Measurements from ENCODE around the gene COX4I1. TPM values are rescaled to one million over a fixed set of nuclear protein-coding genes. Genes with fewer than 3 reads are reported as not detected.

Gene COX4I1
- total and polyA plus RNA-seq, 2 of the 8 experiments (the other 6 are each of a cell fraction or from before 2014, with no cell fraction given) = 507 to 707 TPM

DNA sequence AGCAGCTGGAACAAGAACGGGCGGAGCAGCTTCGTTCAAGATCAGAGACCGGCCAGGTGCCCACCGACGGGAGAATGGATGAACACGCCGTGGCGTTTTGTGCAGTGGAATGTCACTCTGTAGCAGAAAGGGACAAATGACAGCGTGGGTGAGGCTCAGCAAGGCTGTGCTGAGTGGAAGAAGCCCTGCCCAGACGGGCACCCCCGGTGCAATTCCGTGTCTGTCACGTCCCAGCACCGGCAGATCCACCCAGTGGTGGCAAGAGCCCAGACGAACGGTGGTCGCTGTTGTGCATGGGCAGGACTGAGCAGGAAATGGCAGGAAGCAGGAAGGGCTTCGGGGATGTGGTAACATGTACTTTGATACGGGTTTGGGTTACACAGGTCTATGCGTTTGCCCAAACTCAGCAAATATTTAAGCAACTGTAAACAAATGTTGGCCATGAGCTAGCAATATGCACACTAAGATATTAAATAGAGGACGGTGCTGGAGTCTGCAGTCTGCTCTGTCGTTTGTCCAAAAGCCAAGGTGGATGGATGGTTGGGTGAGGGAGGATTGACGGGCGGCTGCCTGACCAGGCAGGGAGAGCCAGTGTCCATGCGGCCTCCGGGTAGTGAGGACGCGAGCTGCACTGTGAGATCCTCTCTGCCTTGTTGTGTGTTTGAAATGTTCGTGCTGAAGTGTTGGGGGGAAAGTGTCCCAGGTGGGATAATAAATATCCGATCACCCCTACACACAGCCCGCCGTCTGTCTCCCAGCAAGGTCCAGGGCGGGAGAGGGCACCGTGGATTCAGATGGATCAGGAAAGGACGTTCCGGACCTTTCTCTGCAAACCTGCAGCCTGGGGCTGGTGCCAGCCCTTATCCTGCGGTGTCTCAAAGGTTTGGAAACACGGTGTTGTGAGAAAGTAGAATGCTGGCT lies 48.4 kb downstream of the COX4I1 start:
- no peak for DNase-seq (ENCODE audit: low read depth in 1 of 2, low spot score in 2 of 2)
- CTCF ChIA-PET (ENCODE audit: partially characterized antibody) = interaction anchor here (0.6 to 3.6 kb wide), 11 partner anchors 13 to 492 kb away, joined by 3 to 26 read pairs (median 3); no protein-coding TSS in a partner anchor

More for the DNA sequence above, 48.4 kb downstream of the COX4I1 start:
- H3K56ac ChIP-seq (replicated peaks; ENCODE audit: insufficient read length, low read depth, low read length) = no peak overlapping the region
- no peaks in the 10 kb centered on the region; a peak in 1 of 7 replicates for H3K27me3 ChIP-seq (replicated peaks in 1 of 4; ENCODE audit: control insufficient read depth in 3 of 4, extremely low read depth in 1 of 4, insufficient read depth in 3 of 4, low read length in 3 of 4)
- H3K14ac ChIP-seq (ENCODE audit: insufficient read length) = no peak overlapping the region
- H2BK20ac ChIP-seq (ENCODE audit: low read length) = no peak overlapping the region
- no peak overlapping the region for H2BK12ac ChIP-seq (ENCODE audit: low read depth, low read length)
- H3K9me3 ChIP-seq (ENCODE audit: insufficient read depth in 2 of 2, low read depth in 1 of 2, low read length in 1 of 2) = no peaks in the 10 kb centered on the region
- H3K27ac ChIP-seq (ENCODE audit: low read depth, low read length) = no peak overlapping the region
- H3K4me1 ChIP-seq (replicated peaks in 1 of 4; ENCODE audit: control insufficient read depth in 3 of 4, insufficient read depth in 4 of 4, low read length in 3 of 4) = no peaks in the 10 kb centered on the region
- H4K20me1 ChIP-seq (replicated peaks in 1 of 2; ENCODE audit: control insufficient read depth in 1 of 2, insufficient read depth in 2 of 2, low read length in 2 of 2) = no peaks in the 10 kb centered on the region
- no peak for FAIRE-seq
- 85% methylated on average over 38 of the region's 39 CpGs; no CpG with 5 or more reads in 1 of the 2 experiments for WGBS, 2 experiments (ENCODE audit: extremely low coverage in 1 of 2, insufficient coverage in 1 of 2, insufficient read length in 1 of 2, insufficient replicate concordance in 2 of 2, low coverage in 1 of 2, low lambda C conversion rate in 2 of 2, missing lambda C conversion rate in 1 of 2)
- H2BK5ac ChIP-seq (ENCODE audit: low read depth, low read length) = no peak overlapping the region; the same call in 1 of the 2 replicates
- no peak overlapping the region for H4K8ac ChIP-seq (ENCODE audit: extremely low read depth, insufficient read depth, low read length)
- POLR2A ChIA-PET (ENCODE audit: partially characterized antibody) = interaction anchor here (0.6 kb wide), 2 partner anchors 35 to 71 kb away, joined by 3 read pairs; no protein-coding TSS in a partner anchor
- H2AFZ ChIP-seq (ENCODE audit: low read length) = no peak overlapping the region
- H3K4me2 ChIP-seq (ENCODE audit: insufficient read depth in 1 of 2, low read depth in 2 of 2, low read length in 2 of 2) = no peak overlapping the region
- H3K36me3 ChIP-seq (ENCODE audit: control insufficient read depth in 2 of 4, insufficient read depth in 4 of 4, low read length in 3 of 4) = no peaks in the 10 kb centered on the region
- no peak overlapping the region for H2BK120ac ChIP-seq (replicated peaks; ENCODE audit: low read depth, low read length)
- no peak overlapping the region for H3K18ac ChIP-seq (ENCODE audit: extremely low read depth, low read length)
- no peak overlapping the region for H2BK15ac ChIP-seq (ENCODE audit: low read length)
- no peak overlapping the region for H4K91ac ChIP-seq (replicated peaks; ENCODE audit: insufficient read length, low read length)
- no peak overlapping the region for H3K23ac ChIP-seq (ENCODE audit: insufficient read length)
- TF ChIP-seq ASH2L (IDR thresholded peaks at IDR 0.05; ENCODE audit: low read length) (no peak), GTF2F1 (IDR thresholded peaks at IDR 0.05; ENCODE audit: borderline replicate concordance, low read depth, low read length) (no peak), NANOG (IDR thresholded peaks at IDR 0.05; ENCODE audit: insufficient read depth, low read depth, low read length, poor library complexity, severe bottlenecking) (no peak), MAFK (IDR thresholded peaks at IDR 0.05; ENCODE audit: low read depth, low read length) (no peak), EGR1 (IDR thresholded peaks at IDR 0.05; ENCODE audit: borderline replicate concordance, low read depth, low read length) (no peak), BRCA1 (IDR thresholded peaks at IDR 0.05; ENCODE audit: low read depth, low read length) (no peak), SIN3A (conservative IDR thresholded peaks at IDR 0.05 in 1 of 2, IDR thresholded peaks at IDR 0.05 in 1 of 2; ENCODE audit: low read depth in 1 of 2, low read length in 2 of 2) (no peak), TAF1 (IDR thresholded peaks at IDR 0.05; ENCODE audit: low read depth, low read length) (no peak)
- TF ChIP-seq, protein P1, sequence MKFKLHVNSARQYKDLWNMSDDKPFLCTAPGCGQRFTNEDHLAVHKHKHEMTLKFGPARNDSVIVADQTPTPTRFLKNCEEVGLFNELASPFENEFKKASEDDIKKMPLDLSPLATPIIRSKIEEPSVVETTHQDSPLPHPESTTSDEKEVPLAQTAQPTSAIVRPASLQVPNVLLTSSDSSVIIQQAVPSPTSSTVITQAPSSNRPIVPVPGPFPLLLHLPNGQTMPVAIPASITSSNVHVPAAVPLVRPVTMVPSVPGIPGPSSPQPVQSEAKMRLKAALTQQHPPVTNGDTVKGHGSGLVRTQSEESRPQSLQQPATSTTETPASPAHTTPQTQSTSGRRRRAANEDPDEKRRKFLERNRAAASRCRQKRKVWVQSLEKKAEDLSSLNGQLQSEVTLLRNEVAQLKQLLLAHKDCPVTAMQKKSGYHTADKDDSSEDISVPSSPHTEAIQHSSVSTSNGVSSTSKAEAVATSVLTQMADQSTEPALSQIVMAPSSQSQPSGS (IDR thresholded peaks at IDR 0.05; ENCODE audit: low read length) = no peak
- H3K23me2 ChIP-seq (ENCODE audit: low read depth, low read length) = no peaks in the 10 kb centered on the region; the same call in 1 of the 2 replicates
- no peak overlapping the region for H4K5ac ChIP-seq (ENCODE audit: insufficient read length, low read depth, low read length)
- no peak overlapping the region for H3K4ac ChIP-seq (replicated peaks; ENCODE audit: insufficient read length, low read depth, low read length)
- no peaks in the 10 kb centered on the region for H3K79me1 ChIP-seq (ENCODE audit: low read depth, low read length)
- H3K79me2 ChIP-seq (ENCODE audit: control insufficient read depth in 1 of 2, insufficient read depth in 2 of 2, low read length in 2 of 2) = no peaks in the 10 kb centered on the region
- no peak overlapping the region for H3K9ac ChIP-seq (replicated peaks in 1 of 4; ENCODE audit: extremely low read depth in 1 of 4, low read depth in 3 of 4, low read length in 3 of 4)
- H3K4me3 ChIP-seq (ENCODE audit: extremely low read depth in 1 of 4, insufficient read depth in 2 of 4, low read depth in 3 of 4, low read length in 4 of 4) = no peak overlapping the region
- H2AK5ac ChIP-seq (ENCODE audit: low read depth, low read length) = no peak overlapping the region
